HEK293T (cell line): ENCODE measurements around the gene TEX50.
"Not testable (repeated sequence)": the region's sequence is repeated elsewhere in the genome, so short reads cannot be mapped to it uniquely, and the experiment has no call there.

ENCODE experiments used
- BHLHE40 ChIP-seq: fragments of 450-650 bp; IDR thresholded peaks from 2 replicates; pipeline ENCODE4 v1.6.1; 2016; ENCODE audit warnings: mild to moderate bottlenecking, moderate library complexity, borderline replicate concordance
- FOXM1 ChIP-seq: fragments of 450-650 bp; IDR thresholded peaks from 2 replicates; pipeline ENCODE4 v1.6.1; 2017; ENCODE audit warnings: mild to moderate bottlenecking, borderline replicate concordance
- SP1 ChIP-seq: fragments of 450-650 bp; IDR thresholded peaks from 2 replicates; pipeline ENCODE4 v1.6.1; 2017

- not testable (repeated sequence) for TF ChIP-seq BHLHE40, FOXM1, SP1
Observed at GRCh38 chr1:173680152-173680551, 45.0 kb downstream of the TEX50 start.
